HK-2 (cell line): ENCODE results near the gene PSME1.
"Not testable (repeated sequence)": the region's sequence is repeated elsewhere in the genome, so short reads cannot be mapped to it uniquely, and the experiment has no call there.

Experiments
- DNase-seq: peaks from one replicate; pipeline ENCODE4 v3.0.0-alpha.2; 2018; ENCODE audit not compliant: unreplicated experiment

The PSME1 gene

GRCh38 chr14:24105609-24106239 is 30.3 kb upstream of the PSME1 start:
- not testable (repeated sequence) for DNase-seq

- DNase-seq = no peak
Observed at GRCh38 chr14:24106672-24107271, 29.2 kb upstream of the PSME1 start.

DNA sequence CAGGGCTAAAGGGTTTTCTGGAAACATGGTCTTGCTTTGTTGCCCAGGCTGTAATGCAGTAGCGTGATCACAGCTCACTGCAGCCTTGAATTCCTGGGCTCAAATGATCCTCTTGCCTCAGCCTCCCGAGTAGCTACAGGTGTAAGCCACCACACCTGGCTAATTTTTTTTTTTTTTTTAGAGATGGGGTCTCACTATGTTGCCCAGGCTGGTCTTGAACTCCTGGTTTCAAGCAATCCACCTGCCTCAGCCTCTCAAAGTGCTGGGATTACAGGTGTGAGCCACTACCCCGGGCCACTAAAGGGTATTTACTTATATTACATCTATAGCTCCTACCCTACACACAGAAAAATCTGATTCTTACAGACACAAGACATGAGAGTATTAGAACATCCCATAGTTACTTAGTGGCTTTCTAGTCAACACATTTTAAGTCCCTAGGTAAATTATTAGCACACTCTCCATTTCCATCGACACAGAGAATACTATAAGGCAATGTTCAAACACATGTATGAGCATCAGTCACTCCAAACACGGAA is 27.6 kb upstream of the PSME1 start:
- no peak for DNase-seq

GRCh38 chr14:24110060-24110459 is 25.9 kb upstream of the PSME1 start:
- no peak for DNase-seq

GRCh38 chr14:24110523-24110922 is 25.5 kb upstream of the PSME1 start:
- DNase-seq = no peak

DNA sequence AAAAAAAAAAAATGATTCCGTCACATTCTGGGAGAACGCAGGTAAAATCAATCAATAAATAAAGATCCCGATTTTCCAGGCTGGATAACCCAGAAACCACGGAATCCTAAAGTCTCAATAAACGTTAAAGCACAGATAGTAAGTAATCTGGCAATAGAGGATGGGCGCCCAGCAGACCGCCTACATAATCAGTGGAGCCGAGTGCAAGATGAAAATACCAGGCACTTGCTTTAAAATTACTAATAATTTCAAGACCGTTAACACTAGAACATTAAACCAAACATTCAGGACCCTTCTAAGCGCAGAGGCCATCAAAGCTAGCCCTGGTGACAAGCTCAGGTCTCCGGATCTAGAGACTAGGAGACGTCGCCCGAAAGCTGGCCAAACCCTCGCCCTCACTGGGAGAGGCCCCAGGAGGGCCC is 22.6 kb upstream of the PSME1 start:
- DNase-seq = no peak

GRCh38 chr14:24113801-24114531 is 22.0 kb upstream of the PSME1 start:
- peak; percentile 89 for DNase-seq

- DNase-seq = peak; percentile 99
Observed at GRCh38 chr14:24114532-24115421, 21.2 kb upstream of the PSME1 start, which contains the start of the genes DCAF11 and NRL. Gene DCAF11 (plus strand): TSS chr14:24114777. CDS start chr14:24115595, 818 bp downstream. Gene NRL (minus strand): TSS chr14:24114949. CDS start chr14:24082848, 32,101 bp downstream.

DNA sequence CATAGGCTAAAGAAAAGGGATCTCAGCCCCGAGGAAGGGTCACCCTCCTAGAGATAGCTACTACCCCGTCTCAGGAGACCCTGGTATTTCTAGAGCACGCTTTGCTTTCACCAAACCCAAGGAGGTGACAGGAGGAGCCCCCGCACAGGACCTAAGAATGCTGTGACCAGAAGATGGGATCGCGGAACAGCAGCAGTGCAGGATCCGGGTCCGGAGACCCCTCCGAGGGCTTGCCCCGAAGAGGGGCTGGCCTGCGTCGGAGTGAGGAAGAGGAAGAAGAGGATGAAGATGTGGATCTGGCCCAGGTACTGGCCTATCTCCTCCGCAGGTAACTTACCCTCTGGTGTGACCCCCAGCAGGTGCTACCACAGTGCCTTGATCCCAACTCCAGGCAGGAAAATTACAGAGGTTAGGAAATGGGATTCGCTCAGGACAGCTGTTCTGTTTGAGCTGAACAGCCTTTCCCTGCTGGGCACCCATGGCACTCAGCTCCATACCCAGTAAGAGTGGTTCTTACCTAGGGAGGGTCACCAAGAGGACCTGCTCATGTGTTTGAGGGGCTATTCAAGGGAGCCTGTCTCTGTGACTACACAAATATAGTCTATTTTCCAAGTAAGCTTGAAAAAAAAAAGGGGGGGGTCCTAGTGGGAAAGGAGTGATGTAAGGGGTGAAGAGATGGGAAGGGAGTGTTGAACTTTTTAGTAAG is 20.4 kb upstream of the PSME1 start:
- no peak for DNase-seq

- no peak for DNase-seq
Observed at GRCh38 chr14:24116128-24116814, 19.7 kb upstream of the PSME1 start.

DNA sequence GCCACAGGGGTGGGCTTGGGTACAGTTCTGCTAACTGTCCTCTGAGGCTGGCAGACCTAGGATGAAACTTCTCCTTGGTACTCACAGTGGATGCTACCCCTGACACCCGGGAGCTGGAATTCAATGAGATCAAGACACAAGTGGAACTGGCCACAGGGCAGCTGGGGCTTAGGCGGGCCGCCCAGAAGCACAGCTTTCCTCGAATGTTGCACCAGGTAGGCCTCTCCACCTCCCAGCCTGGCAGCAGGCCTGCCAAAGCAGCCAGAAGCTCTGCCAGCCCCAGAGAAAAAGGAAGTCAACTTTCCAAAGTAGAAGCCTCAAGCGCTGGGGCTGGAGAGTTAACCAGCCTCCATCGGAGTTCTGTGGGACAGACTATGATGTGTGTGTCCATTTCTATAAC is 18.8 kb upstream of the PSME1 start:
- DNase-seq = no peak

GRCh38 chr14:24119691-24120090 is 16.3 kb upstream of the PSME1 start:
- DNase-seq = no peak

- no peak for DNase-seq
Observed at GRCh38 chr14:24121210-24121609, 14.8 kb upstream of the PSME1 start.

GRCh38 chr14:24122416-24122815 is 13.6 kb upstream of the PSME1 start:
- no peak for DNase-seq

DNA sequence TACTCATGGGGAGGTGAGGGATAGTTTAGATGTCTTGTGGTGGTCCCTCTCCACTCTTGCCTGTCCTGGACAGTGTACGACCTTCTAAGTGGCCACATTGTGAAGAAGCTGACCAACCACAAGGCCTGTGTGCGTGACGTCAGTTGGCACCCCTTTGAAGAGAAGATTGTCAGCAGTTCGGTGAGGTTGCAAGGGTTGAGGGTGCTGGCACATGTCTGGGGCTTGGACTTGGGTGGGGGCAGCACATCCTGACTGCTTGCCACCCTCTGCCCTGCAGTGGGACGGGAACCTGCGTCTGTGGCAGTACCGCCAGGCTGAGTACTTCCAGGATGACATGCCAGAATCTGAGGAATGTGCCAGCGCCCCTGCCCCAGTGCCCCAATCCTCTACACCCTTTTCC is 13.1 kb upstream of the PSME1 start:
- no peak for DNase-seq

DNA sequence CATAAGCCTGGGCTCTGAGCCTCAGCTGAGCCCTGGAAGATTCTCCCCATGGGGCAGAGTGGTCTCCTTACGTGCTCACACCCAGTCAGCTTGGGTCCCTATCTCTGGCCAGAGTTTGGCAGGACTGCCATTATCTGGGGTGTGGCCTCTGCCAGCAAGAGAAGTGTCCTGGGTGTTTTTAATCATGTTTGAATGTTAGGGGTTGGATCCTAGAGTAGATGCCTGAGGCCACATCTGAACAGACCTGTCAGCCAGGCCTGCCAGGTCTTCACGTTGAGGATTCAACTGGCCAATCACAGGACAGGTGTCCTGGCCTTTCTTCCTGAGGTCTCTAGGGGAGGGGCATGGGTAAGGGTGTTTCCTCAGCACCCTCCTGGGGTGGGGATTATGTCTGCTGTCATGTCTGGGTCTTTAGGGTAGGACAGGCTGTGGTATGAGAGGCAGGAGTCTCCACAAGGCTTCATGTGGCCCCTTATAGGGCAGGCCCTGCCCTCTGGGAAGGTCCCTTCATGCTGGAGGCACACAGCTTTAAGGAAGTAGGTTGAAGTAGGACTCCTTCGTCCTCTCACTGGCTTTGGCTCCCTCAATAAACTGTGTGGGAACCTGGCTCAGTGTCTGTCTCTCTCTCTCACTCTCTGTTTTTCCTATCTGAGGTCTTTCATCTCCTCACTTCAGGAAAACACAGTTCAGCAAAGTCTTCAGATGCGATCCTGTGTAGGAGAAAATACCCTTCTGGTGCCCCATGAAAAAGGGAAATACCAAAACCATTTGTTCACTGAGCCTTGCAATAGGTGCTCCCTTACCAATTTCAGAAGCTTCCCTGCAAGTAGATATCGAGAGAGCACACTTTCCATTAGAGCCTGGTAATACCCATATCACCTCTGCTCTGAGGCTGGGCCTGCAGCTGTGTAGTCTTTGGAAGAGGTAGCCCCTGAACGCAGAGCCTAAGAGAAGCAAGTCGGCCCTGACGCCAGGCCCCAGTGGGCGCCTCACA is 12.3 kb upstream of the PSME1 start:
- DNase-seq = no peak

- DNase-seq = no peak
Observed at GRCh38 chr14:24126939-24127338, 9.1 kb upstream of the PSME1 start.

DNA sequence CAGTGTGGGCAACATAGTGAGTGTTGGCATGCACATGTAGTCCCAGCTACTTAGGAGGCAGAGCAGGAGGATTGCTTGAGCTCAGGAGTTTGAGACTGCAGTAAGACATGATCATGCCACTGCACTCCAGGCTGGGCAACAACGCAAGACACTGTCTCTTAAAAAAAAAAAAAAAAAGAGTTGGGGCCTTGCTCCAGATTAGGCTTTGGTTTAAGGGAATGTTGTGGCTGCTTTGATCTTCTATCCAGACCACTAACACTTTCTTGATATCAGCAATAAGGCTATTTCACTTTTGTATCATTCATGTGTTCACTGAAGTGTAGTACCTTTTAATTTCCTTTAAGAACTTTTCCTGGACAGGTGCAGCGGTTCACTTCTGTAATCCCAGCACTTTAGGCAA is 8.3 kb upstream of the PSME1 start:
- DNase-seq = no peak

GRCh38 chr14:24129410-24129998 is 6.5 kb upstream of the PSME1 start:
- no peak for DNase-seq
